Suppressor macrophage (primary cell): ENCODE results near the gene PIP5K1C.
"Not testable (repeated sequence)": the region's sequence is repeated elsewhere in the genome, so short reads cannot be mapped to it uniquely, and the experiment has no call there.

Source experiments
- DNase-seq, 4 experiments: peaks; one replicate each; pipeline ENCODE4 v3.0.0-alpha.2; 2020 to 2022

Gene PIP5K1C

GRCh38 chr19:3644351-3645066 lies 55.8 kb downstream of the PIP5K1C start:
- DNase-seq = no peak

DNA sequence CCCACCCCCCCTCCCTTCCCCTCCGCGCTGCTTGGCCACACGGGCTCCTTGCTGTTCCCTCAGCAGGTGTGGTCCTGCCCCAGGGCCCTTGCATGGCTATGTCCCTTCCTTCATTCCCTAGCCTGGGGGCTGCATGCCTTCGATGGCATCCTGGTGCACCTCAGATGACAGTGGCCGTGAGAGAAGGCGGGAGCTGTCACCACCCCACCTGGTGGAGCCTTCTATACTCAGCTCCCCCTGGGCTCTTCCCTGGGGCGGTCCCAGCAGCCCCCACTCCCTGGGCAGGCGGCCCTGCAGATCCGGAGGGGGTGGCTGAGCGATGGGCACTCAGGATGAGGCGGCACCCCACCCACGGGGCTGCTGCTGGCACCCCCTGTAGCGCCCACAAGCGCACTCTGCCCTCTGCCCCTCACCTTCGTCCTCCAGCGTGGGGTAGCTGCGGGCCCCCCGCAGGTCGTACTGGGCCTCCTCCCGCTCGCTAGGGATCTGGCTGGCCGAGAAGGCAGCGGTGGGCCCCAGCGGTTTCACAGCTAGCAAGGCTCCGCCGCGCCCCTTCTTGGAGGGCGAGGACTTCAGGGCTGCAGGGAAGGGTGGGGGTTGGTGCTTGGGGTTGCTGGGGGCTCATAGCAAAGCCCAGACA lies 56.5 kb downstream of the PIP5K1C start:
- DNase-seq = no peak

GRCh38 chr19:3642987-3643673 lies 57.1 kb downstream of the PIP5K1C start:
- peak in 1 of 4 experiments; percentile 20 for DNase-seq

DNA sequence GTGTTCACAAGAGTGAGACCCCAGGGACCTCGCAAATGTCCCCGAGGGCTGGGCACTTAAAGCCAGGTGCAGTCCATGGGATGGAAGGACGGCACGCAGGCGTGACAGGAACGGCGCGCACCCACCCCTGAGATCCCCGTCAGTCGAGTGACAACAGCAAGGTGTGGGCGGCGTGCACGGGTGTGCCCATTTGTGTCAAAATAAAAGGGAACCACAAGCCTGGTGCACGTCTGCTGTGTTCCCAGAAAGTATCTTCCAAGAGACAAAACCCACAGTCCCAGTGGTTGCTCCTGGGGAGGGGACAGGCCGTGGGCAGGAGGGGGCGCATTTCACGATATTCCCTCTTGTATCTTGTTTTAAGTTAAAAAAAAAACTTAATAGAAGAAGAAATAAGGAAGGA lies 58.0 kb downstream of the PIP5K1C start:
- DNase-seq = no peak

DNA sequence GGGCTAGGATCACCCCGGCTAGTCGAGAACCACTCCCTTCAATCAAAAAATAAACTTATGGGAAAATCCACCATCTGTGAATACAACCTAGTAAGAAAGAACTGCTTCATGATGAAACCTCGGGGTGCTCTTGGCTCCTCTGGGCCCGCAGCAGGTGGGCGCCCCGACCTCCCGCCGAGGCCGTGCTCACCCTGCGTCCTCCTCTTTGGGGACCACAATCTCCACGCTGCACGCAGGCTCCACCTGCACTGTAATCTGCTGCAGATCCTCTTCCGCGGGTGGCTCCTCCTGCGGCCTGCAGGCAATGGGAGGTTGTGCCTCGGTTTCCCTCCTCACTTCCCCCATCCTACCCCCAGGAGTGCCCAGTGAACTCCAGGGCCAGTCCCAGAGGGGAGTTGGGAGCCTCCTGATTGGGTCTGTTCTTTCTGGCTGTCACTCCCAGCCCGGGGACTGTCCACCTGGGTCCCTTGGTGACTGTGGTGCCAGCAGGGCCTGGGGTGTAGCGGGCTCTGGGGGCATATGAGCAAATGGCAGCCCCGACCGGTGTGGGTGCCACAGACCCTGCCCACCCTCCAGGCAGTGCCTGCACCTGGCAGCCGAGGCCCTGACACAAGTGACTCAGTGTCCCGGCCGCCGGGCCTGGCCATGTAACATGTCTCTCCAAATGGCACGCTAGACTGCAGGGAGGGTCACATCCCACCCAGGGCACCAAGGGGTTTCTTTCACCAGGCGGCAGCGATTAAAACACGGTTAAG lies 58.6 kb downstream of the PIP5K1C start:
- DNase-seq = no peak

DNA sequence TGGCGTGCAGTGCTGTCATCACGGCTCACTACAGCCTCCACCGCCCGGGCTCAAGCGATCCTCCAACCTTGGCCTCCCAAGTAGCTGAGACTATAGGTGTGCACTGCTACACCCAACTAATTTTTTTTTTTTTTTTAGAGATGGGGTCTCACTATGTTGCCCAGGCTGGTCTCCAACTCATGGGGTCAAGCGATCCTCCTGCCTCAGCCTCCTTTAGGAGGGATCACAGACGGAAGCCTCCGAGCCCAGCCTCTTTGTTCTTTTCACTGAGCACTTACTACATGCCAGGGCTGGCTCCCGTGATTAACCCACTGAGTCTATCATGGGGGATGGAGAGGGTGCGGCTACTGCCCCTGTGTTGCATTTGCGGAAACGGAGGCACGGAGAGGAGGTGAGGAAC lies 60.8 kb downstream of the PIP5K1C start:
- DNase-seq = no peak

- DNase-seq = no peak
These were observed 61.8 kb downstream of the PIP5K1C start for GRCh38 chr19:3638208-3639193.

DNA sequence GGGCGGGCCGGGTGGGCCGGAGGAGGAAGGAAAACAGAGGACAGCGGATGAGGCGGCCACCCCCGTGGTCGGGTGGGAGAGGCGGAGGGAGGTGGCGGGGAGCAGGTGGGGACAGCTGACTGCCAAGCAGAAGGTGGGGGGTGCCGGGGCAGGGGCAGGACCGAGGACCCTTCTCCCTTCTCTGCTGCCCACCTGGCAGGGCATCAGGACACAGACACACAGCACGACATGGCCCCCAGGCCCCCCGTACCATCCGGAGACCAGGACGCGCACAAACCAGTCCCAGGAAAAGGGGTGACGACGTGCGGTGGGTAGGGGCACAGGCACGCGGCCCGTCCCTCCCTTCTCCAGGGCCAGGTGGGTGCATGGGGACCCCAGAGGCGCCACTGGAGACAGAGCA lies 62.6 kb downstream of the PIP5K1C start:
- DNase-seq = no peak

- DNase-seq = no peak
These were observed 63.3 kb downstream of the PIP5K1C start for GRCh38 chr19:3636962-3637361.

DNA sequence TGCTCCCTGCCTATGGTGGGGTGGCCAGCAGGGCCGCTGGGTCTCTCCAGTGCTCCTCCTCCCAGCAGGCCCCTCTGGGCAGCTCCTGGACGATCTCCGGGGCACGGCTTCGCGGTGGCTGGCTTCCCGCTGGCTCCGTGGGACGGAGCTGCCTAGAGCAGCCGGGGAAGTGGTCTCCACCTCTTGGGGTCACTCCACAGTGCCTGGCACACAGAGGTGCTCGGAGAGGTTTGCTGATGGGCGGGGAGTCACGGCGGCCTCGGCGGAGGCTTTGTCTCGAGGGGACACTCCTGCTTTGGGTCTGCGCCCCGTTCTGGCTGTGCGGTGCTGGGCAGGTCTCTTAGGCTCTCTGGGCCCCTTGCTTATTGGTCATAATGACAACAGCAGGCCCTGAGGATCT lies 63.8 kb downstream of the PIP5K1C start:
- DNase-seq = no peak

DNA sequence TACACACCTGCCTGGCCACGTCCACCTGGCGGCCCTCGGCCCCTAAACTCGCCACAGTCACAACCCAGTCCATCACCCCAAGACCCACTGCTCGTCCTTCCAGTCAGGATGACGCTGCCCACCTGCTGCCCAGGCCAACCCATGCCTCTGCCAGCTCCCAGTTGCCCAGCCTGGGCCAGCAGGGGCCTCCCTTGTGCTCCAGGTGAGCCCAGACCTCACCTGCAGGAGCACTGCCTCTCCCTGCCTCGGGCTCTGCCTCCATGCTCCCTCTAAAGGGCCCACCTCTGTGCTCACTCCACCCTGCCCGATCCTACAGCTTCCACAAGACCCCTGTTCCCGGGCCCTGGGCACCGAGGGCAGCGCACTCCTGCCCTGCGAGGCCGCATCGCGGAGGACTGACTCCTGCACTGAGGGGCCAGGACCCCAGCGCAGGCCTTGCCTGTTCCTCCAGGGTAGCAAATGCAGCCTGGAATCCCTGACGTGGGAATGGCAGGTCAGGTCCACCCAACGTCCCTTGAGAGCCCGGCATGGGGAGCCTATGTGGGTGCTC lies 65.7 kb downstream of the PIP5K1C start:
- no peak for DNase-seq

GRCh38 chr19:3633559-3633988 lies 66.7 kb downstream of the PIP5K1C start:
- DNase-seq = no peak

DNA sequence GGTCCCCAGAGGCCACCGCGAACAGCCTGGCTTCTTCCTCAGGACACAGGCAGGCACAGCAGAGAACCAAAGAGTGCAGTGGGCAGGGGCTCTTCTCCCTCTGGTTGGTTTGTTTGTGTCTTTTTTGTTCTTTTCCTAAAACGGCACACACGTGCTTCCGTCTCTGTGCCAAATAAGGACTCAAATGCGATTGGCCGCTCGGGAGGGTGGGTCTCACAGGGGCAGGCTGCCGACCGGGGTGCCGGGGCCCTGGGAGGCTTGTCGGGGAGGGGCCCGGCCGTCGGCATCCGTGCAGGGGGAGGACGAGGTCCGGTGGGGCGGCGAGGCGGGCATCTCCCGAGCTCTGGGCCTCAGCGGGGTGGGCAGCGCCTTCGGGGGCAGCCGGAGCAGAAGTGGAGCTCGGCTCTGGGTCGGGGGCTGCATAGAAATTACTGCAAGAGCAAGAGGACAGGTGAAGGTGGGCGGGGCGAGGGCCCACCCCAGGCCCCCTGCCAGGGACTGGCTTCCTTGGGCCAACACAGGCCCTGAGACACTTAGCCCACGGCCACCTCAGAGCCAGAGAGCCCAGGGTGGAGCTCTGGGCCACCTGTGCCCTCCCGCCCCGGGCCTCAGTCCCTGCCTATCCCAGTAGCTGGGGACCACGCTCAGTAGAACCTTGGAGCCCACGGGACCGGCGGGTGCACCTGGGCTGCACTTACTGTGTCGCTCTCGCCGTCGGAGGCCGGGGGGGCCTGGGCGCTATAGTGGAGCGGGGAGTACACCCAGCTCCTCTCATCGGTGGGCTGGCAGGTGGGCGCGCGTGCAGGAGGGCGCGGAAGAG lies 67.3 kb downstream of the PIP5K1C start:
- DNase-seq = no peak

DNA sequence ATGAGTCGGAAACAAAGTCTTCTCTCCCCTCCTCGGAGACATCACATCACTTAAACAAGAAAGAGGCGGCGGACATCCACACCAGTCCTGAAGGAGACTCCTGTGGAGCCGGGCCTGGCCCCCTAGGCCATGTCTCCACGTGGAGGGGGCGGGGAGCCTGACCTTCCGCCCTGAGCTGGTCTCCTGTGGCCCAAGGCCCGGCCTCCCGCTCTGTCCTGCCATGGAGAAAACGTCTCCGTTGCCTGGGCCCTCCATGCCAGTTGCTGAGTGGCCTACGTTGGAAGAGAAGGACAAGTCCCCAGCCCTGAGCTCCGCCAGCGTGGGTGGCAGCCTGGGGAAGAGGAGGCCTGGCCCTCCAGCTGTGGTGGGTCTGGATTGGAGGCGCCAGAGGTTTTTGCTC lies 68.2 kb downstream of the PIP5K1C start:
- DNase-seq = no peak

DNA sequence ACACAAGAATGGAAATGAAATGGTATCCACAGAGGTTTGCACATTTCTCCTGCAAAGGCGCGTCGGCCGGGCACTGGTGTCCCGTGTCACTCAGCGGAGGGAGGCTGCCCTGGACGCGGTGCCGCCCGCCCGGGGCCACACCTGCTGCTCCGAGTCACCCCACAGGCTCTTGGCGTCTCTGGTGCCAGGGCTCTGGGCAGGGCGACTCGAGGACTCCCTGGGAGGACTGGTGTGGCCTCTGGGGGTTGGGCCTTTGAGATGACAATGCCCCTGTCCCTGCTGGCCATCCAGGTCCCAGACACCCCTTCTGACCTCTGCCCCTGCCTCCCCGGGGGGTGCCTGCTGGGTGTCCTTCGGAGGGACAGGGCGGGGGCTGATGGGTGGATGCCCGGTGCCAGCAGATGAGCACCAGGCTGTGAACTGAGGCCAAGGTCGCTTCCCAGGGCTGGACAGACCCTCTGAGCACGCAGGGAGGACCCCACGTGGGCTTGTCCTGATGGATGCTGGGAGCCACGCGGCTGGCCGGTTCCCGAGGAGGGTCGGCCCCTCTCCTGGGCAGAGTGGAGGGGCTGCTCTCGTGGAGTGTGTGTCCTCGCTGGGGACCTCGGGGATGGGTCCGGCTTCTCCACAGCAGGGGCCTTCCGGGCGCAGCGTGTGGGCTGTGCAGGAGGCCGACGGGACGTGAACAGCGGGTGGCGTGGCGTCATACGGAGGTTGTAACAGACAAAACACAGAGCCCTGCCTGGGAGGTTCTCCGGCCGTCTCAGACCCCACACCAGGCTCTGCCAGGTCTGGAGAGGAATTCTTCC lies 69.0 kb downstream of the PIP5K1C start:
- no peak for DNase-seq

GRCh38 chr19:3628766-3629165 lies 71.5 kb downstream of the PIP5K1C start:
- DNase-seq = not testable (repeated sequence)

DNA sequence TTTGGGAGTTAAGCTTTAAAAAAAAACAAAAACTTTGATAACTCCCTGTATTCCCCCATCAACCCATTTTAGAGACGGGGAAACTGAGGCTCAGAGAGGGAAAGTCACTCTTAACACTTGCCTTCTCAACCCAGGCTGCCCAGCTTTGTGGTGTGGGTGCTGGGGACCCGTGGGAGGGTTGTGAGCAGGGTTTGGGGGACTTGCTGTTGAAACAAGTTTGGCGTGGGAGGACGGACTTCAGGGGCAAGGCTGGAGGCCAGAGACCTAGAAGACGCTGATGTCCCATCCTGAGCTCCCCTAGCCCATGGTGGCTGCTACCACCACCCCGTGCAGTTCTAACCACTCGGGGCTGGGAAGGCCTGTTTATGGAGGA lies 72.9 kb downstream of the PIP5K1C start:
- no peak for DNase-seq

GRCh38 chr19:3626473-3627350 lies 73.6 kb downstream of the PIP5K1C start, which contains the start of gene CACTIN:
Gene CACTIN (minus strand): TSS chr19:3626790. CDS start chr19:3626762, 28 bp downstream.
- peak; percentile 99 to 100 (median 100) for DNase-seq
